GM10847 (cell line): ENCODE data around the gene DNAH17.

Experiments used
- POLR2A ChIP-seq: IDR thresholded peaks from 2 replicates; pipeline ENCODE4 v1.6.1; 2011; ENCODE audit not compliant: insufficient read length; ENCODE audit errors: extremely low read depth

The DNAH17 gene

GRCh38 chr17:78510141-78511075, 66.8 kb downstream of the DNAH17 start:
- TF ChIP-seq POLR2A = no peak

GRCh38 chr17:78507526-78507925, 69.7 kb downstream of the DNAH17 start:
- TF ChIP-seq POLR2A = no peak

GRCh38 chr17:78506454-78507309, 70.5 kb downstream of the DNAH17 start:
- no peak for TF ChIP-seq POLR2A

- no peak for TF ChIP-seq POLR2A
These were observed 72.9 kb downstream of the DNAH17 start for GRCh38 chr17:78504156-78504925.

GRCh38 chr17:78502611-78503148, 74.5 kb downstream of the DNAH17 start:
- TF ChIP-seq POLR2A = no peak

- TF ChIP-seq POLR2A = no peak
These were observed 75.8 kb downstream of the DNAH17 start for GRCh38 chr17:78501241-78502036.

- no peak for TF ChIP-seq POLR2A
These were observed 76.4 kb downstream of the DNAH17 start for GRCh38 chr17:78500806-78501205.

- TF ChIP-seq POLR2A = no peak
These were observed 77.3 kb downstream of the DNAH17 start for GRCh38 chr17:78499715-78500540.

- no peak for TF ChIP-seq POLR2A
These were observed 78.3 kb downstream of the DNAH17 start for GRCh38 chr17:78498848-78499247.

GRCh38 chr17:78497115-78497540, 80.1 kb downstream of the DNAH17 start:
- TF ChIP-seq POLR2A = no peak

- TF ChIP-seq POLR2A = no peak
These were observed 80.9 kb downstream of the DNAH17 start for GRCh38 chr17:78496311-78496710.

GRCh38 chr17:78495634-78496033, 81.6 kb downstream of the DNAH17 start:
- TF ChIP-seq POLR2A = no peak

GRCh38 chr17:78494696-78495330, 82.4 kb downstream of the DNAH17 start:
- TF ChIP-seq POLR2A = no peak
